Lower lobe of right lung (tissue), 2 donors: ENCODE measurements around the gene SLC35F2. TPM values are rescaled to one million over a fixed set of nuclear protein-coding genes. Genes with fewer than 3 reads are reported as not detected.

ENCODE experiments used
- ATAC-seq, 2 donors: fragments of 200-7000 bp; cut with Tn5 transposase; one replicate each; pipeline ENCODE4 v1.9.1; 2020 to 2022; ENCODE audit warnings: mild to moderate bottlenecking in 2 of 2, moderate library complexity in 2 of 2
- DNase-seq: peaks from one replicate; pipeline ENCODE4 v3.0.0-alpha.2; 2020
- H3K27ac ChIP-seq: fragments of 200-600 bp; one replicate; pipeline ENCODE4 v1.8.0; 2022
- H3K27me3 ChIP-seq: fragments of 200-600 bp; one replicate; pipeline ENCODE4 v1.8.0; 2022; ENCODE audit warnings: low read depth
- H3K36me3 ChIP-seq: fragments of 200-600 bp; one replicate; pipeline ENCODE4 v1.8.0; 2022; ENCODE audit warnings: mild to moderate bottlenecking
- H3K4me1 ChIP-seq: fragments of 200-600 bp; one replicate; pipeline ENCODE4 v1.8.0; 2022
- H3K4me3 ChIP-seq: fragments of 200-600 bp; one replicate; pipeline ENCODE4 v1.8.0; 2022; ENCODE audit warnings: mild to moderate bottlenecking
- H3K9me3 ChIP-seq: fragments of 200-600 bp; one replicate; pipeline ENCODE4 v1.8.0; 2022
- intact Hi-C: fragments of 100-400 bp; cut with DNase I; formaldehyde crosslinking; loops from one replicate; pipeline ENCODE4 v1.11.0; 2022
- total RNA-seq: library from RNA; stranded (reverse); fragmentation: NEBNext Ultra II Directional; extraction: Animal tissue kit (Norgen Biotek cat#: 25700); gene quantifications from one replicate; pipeline ENCODE4 v1.2.1, GENCODE V29; 2021
- TF ChIP-seq, protein P1 (sequence below): fragments of 200-600 bp; IDR thresholded peaks from one replicate; pipeline ENCODE4 v1.8.0; 2022; ENCODE audit warnings: antibody characterized with exemption, mild to moderate bottlenecking
- donor health status: DM: no; HTN: yes; CAD: no; lungs with severe emphysema.

Gene SLC35F2
- total RNA-seq, 1 donor from 2014 or later: 3.9 TPM

DNA sequence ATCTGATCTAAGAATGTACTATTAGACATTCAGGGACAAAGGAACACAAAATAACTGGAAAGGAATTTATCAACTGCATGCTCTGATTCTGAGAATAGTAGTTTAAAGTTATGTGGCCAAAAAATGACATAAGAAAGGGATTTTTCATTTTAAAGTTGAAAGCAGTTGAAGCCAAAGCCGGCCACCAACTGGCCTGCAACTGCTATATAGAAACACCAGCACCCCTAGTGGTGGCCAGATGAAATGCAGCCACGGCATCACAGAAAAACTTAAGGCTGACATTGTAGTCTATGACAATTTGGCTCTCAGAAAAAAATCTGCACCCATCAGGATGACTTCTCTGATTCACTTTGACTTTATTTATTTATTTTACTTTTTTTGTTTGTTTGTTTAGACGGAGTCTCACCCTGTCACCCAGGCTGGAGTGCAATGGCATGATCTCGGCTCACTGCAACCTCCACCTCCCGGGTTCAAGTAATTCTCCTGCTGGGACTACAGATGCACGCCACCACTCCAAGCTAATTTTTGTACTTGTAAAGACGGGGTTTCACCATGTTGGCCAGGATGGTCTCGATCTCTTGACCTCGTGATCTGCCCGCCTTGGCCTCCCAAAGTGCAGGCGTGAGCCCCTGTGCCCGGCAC lies 59.2 kb downstream of the SLC35F2 start:
- intact Hi-C loops: no loop called here
- no peaks in the 10 kb centered on the region for H3K27me3 ChIP-seq
- TF ChIP-seq, protein P1, sequence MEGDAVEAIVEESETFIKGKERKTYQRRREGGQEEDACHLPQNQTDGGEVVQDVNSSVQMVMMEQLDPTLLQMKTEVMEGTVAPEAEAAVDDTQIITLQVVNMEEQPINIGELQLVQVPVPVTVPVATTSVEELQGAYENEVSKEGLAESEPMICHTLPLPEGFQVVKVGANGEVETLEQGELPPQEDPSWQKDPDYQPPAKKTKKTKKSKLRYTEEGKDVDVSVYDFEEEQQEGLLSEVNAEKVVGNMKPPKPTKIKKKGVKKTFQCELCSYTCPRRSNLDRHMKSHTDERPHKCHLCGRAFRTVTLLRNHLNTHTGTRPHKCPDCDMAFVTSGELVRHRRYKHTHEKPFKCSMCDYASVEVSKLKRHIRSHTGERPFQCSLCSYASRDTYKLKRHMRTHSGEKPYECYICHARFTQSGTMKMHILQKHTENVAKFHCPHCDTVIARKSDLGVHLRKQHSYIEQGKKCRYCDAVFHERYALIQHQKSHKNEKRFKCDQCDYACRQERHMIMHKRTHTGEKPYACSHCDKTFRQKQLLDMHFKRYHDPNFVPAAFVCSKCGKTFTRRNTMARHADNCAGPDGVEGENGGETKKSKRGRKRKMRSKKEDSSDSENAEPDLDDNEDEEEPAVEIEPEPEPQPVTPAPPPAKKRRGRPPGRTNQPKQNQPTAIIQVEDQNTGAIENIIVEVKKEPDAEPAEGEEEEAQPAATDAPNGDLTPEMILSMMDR: peak; percentile 98
- H3K9me3 ChIP-seq: no peaks in the 10 kb centered on the region
- ATAC-seq: peak; percentile 82 to 83
- no peak overlapping the region for H3K27ac ChIP-seq
- peak; percentile 75 for DNase-seq
- H3K4me3 ChIP-seq: no peak overlapping the region
- no peaks in the 10 kb centered on the region for H3K36me3 ChIP-seq
- no peaks in the 10 kb centered on the region for H3K4me1 ChIP-seq

DNA sequence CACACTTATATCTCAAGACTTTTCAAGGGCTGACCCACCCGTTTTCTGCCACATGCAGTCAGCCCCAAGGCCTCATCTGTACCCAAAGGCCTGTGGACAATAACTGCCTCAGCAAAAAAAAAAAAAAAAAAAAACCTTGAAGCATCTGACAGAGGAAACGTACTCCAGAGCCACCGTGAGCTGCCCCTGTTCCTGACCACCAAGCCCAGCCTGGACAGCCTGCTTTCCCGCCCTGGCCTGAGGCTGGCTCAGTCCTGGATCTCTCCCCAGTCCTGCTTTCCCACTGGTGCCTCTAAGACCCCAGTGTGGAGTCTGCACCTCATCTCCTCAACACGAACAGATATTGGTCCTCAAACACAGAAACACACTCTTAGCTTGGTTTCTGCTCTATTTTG lies 66.5 kb downstream of the SLC35F2 start:
- TF ChIP-seq, protein P1: no peak
- no peaks in the 10 kb centered on the region for H3K4me1 ChIP-seq
- intact Hi-C loops: no loop called here
- no peaks in the 10 kb centered on the region for H3K27me3 ChIP-seq
- H3K27ac ChIP-seq: no peak overlapping the region
- H3K36me3 ChIP-seq: no peaks in the 10 kb centered on the region
- no peak for DNase-seq
- no peaks in the 10 kb centered on the region for H3K9me3 ChIP-seq
- H3K4me3 ChIP-seq: no peak overlapping the region
- no peak for ATAC-seq

DNA sequence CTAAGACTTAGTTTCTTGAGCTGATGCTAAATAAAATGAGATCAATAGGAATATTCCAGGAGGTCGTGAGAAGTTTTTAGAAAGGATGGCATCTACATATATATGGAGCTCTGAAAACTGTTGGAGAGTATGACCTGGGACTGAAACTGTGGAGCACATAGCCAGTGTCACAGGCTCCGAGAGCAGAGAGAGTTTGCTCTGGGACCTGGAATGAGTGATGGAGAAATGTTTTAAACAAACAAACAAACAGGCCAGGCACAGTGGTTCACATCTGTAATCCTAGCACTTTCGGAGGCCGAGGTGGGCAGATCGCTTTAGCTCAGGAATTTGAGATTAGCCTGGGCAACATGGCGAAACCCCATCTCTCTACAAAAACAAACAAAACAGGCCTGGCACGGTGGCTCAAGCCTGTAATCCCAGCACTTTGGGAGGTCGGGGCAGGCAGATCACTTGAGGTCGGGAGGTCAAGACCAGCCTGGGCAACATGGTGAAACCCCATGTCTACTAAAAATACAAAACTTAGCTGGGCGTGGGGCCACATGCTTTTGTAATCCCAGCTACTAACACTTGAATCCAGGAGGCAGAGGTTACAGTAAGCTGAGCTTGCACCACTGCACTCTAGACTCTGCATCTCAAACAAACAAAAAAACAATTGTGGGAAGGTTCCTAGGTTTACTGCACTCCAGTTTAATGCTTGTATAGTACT lies 67.1 kb downstream of the SLC35F2 start:
- Histone ChIP-seq H3K4me3 (no peak overlapping the region), H3K36me3 (no peaks in the 10 kb centered on the region), H3K27ac (no peak overlapping the region), H3K4me1 (no peaks in the 10 kb centered on the region), H3K9me3 (no peaks in the 10 kb centered on the region), H3K27me3 (no peaks in the 10 kb centered on the region)
- intact Hi-C loops: no loop called here
- ATAC-seq (no peak), DNase-seq (no peak)
- TF ChIP-seq, protein P1: no peak

DNA sequence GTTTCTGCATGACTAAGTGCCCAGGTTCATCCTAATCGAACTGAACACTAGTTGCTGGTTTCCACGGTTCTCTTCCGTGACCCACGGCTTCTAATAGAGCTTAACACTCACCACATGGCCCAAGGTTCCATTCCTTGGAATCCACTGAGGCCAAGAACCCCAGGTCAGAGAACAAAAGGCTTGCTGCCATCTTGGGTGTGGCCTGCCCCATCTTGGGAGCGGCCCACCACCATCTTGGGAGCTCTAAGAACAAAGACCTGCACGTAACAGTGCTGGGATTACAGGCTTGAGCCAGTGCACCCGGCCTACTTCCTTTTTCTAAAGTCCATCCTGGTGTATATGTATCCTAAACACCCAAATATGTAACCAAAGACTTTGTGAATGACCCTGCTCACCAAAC lies 68.8 kb downstream of the SLC35F2 start:
- no peaks in the 10 kb centered on the region for H3K4me1 ChIP-seq
- intact Hi-C loops: no loop called here
- H3K27me3 ChIP-seq: no peaks in the 10 kb centered on the region
- no peak overlapping the region for H3K4me3 ChIP-seq
- H3K36me3 ChIP-seq: no peaks in the 10 kb centered on the region
- no peak overlapping the region for H3K27ac ChIP-seq
- TF ChIP-seq, protein P1: no peak
- H3K9me3 ChIP-seq: no peaks in the 10 kb centered on the region
- no peak for DNase-seq
- no peak for ATAC-seq

DNA sequence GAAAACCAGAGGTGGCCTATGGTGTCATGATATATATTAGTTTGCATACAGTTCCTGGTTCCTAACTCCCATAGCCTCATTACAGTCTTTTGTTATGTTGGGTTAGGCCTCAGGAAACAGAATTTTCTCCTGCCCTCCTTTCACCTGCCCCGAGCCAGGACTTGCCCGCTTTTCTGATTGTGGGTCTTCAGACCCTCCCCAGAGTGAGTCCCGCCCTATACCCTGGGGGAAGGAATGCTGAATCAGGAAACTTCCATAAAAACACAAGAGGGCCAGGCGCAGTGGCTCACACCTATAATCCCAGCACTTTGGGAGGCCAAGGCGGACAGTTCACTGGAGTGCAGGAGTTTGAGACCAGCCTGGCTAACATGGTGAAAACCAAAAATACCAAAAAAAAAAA lies 70.9 kb downstream of the SLC35F2 start:
- ATAC-seq (no peak), DNase-seq (no peak)
- H3K27ac ChIP-seq: no peak overlapping the region
- TF ChIP-seq, protein P1: no peak
- H3K4me1 ChIP-seq: no peaks in the 10 kb centered on the region
- H3K27me3 ChIP-seq: no peaks in the 10 kb centered on the region
- intact Hi-C loops: no loop called here
- H3K4me3 ChIP-seq: no peak overlapping the region
- H3K9me3 ChIP-seq: no peaks in the 10 kb centered on the region
- no peaks in the 10 kb centered on the region for H3K36me3 ChIP-seq
